CD4-positive, alpha-beta T cell treated with Interferon alpha-2 for 1 hour (primary cell): Measurements from ENCODE around the gene CIAO2B.

ENCODE experiments used
- DNase-seq, 2 donors: peaks; one replicate each; pipeline ENCODE4 v3.0.0-alpha.2; 2020 to 2022

Gene CIAO2B

GRCh38 chr16:66919569-66920298, 14.5 kb downstream of the CIAO2B start:
- no peak for DNase-seq

GRCh38 chr16:66918803-66919568, 15.2 kb downstream of the CIAO2B start, which contains the start of gene CDH16:
CDH16 (minus strand) TSS chr16:66918885; CDS start chr16:66918065, 820 bp downstream.
- no peak for DNase-seq

GRCh38 chr16:66918355-66918754, 15.8 kb downstream of the CIAO2B start:
- no peak for DNase-seq

- no peak for DNase-seq
Observed at GRCh38 chr16:66917741-66918140, 16.5 kb downstream of the CIAO2B start.

GRCh38 chr16:66916518-66916917, 17.7 kb downstream of the CIAO2B start:
- no peak for DNase-seq

- no peak for DNase-seq
Observed at GRCh38 chr16:66915041-66915440, 19.2 kb downstream of the CIAO2B start.

- DNase-seq: no peak
Observed at GRCh38 chr16:66914541-66914940, 19.7 kb downstream of the CIAO2B start.

GRCh38 chr16:66913711-66914110, 20.5 kb downstream of the CIAO2B start:
- DNase-seq: no peak

GRCh38 chr16:66913081-66913480, 21.1 kb downstream of the CIAO2B start:
- DNase-seq: no peak

GRCh38 chr16:66911801-66912200, 22.4 kb downstream of the CIAO2B start:
- no peak for DNase-seq

- no peak for DNase-seq
Observed at GRCh38 chr16:66911112-66911511, 23.1 kb downstream of the CIAO2B start.

- DNase-seq: no peak
Observed at GRCh38 chr16:66910175-66910940, 23.8 kb downstream of the CIAO2B start.

- no peak for DNase-seq
Observed at GRCh38 chr16:66908762-66909559, 25.2 kb downstream of the CIAO2B start.

- no peak for DNase-seq
Observed at GRCh38 chr16:66908116-66908515, 26.1 kb downstream of the CIAO2B start.

GRCh38 chr16:66906916-66907836, 27.0 kb downstream of the CIAO2B start:
- DNase-seq: no peak

- peak; percentile 20 to 47 for DNase-seq
Observed at GRCh38 chr16:66905633-66906539, 28.3 kb downstream of the CIAO2B start.

GRCh38 chr16:66904846-66905632, 29.2 kb downstream of the CIAO2B start:
- no peak for DNase-seq

- DNase-seq: no peak
Observed at GRCh38 chr16:66904428-66904845, 29.8 kb downstream of the CIAO2B start.
